HCT116 (cell line): Measurements from ENCODE around the gene SLC39A1. TPM values are rescaled to one million over a fixed set of nuclear protein-coding genes. Genes with fewer than 3 reads are reported as not detected.
A peak's percentile ranks its signal among the peaks of the same experiment; 100 is the strongest.

ENCODE experiments used
- ATAC-seq: fragments of 200-7000 bp; cut with Tn5 transposase; 2 replicates; pipeline ENCODE4 v1.9.1; 2020; ENCODE audit warnings: mild to moderate bottlenecking, moderate library complexity
- BruUV-seq: library from RNA; stranded (reverse); fragments of 400-500 nt; replicated peaks from 2 replicates; lab custom pipeline; 2021; lab: Mats Ljungman, UMichigan
- CTCF ChIA-PET: fragments of 300-600 bp; sonication (Branson Sonifier 250); formaldehyde crosslinking; loops from one replicate; lab custom pipeline; 2021; ENCODE audit warnings: antibody characterized with exemption; lab: Charles Lee
- POLR2A ChIA-PET: fragments of 300-600, 350-600 bp; sonication (Branson Sonifier 250); formaldehyde crosslinking; loops from one replicate; lab custom pipeline; 2021; ENCODE audit warnings: antibody characterized with exemption; lab: Charles Lee
- RAD21 ChIA-PET, 2 experiments: fragments of 300-600 bp; sonication (Branson Sonifier 250); formaldehyde crosslinking; loops; one replicate each; lab custom pipeline; 2023; ENCODE audit warnings: low total read pairs in 2 of 2; ENCODE audit not compliant: uncharacterized antibody in 2 of 2, unreplicated experiment in 2 of 2, low non-redundant PET in 1 of 2; lab: Charles Lee
- DNase-seq: peaks from one replicate; pipeline ENCODE4 v3.0.0-alpha.2; 2010; ENCODE audit warnings: low read depth, low spot score
- H2AFZ ChIP-seq: fragments of 200-600 bp; shearing (Covaris generic), sonication (generic); 2 replicates; pipeline ENCODE4 v1.6.1; 2017; ENCODE audit warnings: low read depth, mixed run types, mixed read lengths, antibody characterized with exemption, low read length; ENCODE audit not compliant: poor library complexity, severe bottlenecking
- H3K27ac ChIP-seq: 2 replicates; pipeline ENCODE4 v1.5.1; 2012; ENCODE audit warnings: low read depth, low read length
- H3K27me3 ChIP-seq: fragments of 200-600 bp; sonication (generic); 2 replicates; pipeline ENCODE4 v1.6.1; 2016; ENCODE audit warnings: mixed run types, low read length, mixed read lengths; ENCODE audit not compliant: insufficient read depth
- H3K36me3 ChIP-seq, 2 experiments: fragments of 200-500 bp in 1 of 2; fragments of 200-600 bp in 1 of 2; sonication (Bioruptor generic) in 1 of 2; sonication (generic) in 1 of 2; 2 replicates each; pipeline versions ENCODE4 v1.5.1 to v1.6.1; 2014 to 2016; ENCODE audit warnings: low read length in 2 of 2, inconsistent platforms in 1 of 2, mixed read lengths in 1 of 2, mixed run types in 1 of 2; ENCODE audit not compliant: insufficient read depth in 2 of 2, control insufficient read depth in 1 of 2
- H3K4me1 ChIP-seq, 2 experiments: fragments of 200-600 bp in 1 of 2; sonication (generic) in 1 of 2; 2 replicates each; pipeline versions ENCODE4 v1.5.1 to v1.6.1; 2012 to 2017; ENCODE audit warnings: low read length in 2 of 2, inconsistent platforms in 1 of 2, mild to moderate bottlenecking in 1 of 2, mixed read lengths in 1 of 2, mixed run types in 1 of 2, moderate library complexity in 1 of 2; ENCODE audit not compliant: insufficient read depth in 2 of 2, control insufficient read depth in 1 of 2
- H3K4me2 ChIP-seq: fragments of 200-600 bp; sonication (generic); 2 replicates; pipeline ENCODE4 v1.6.1; 2017; ENCODE audit warnings: mixed run types, low read length, mixed read lengths
- H3K4me3 ChIP-seq, 2 experiments: fragments of 200-600 bp in 1 of 2; sonication (generic) in 1 of 2; replicated peaks in 1 of 2; 2 replicates each; pipeline ENCODE4 v1.5.1; 2011 to 2016; ENCODE audit warnings: low read length in 2 of 2, control low read depth in 1 of 2, low read depth in 1 of 2, mild to moderate bottlenecking in 1 of 2, mixed read lengths in 1 of 2, mixed run types in 1 of 2
- H3K79me2 ChIP-seq: fragments of 200-600 bp; sonication (generic); 2 replicates; pipeline ENCODE4 v1.6.1; 2017; ENCODE audit warnings: mild to moderate bottlenecking, mixed run types, low read length, moderate library complexity, mixed read lengths; ENCODE audit not compliant: insufficient read depth
- H3K9ac ChIP-seq: fragments of 200-600 bp; sonication (generic); 2 replicates; pipeline ENCODE4 v1.6.1; 2016; ENCODE audit warnings: low read length, mixed read lengths
- H3K9me2 ChIP-seq: fragments of 200-600 bp; sonication (generic), shearing (Covaris generic); 2 replicates; pipeline ENCODE4 v1.6.1; 2017; ENCODE audit warnings: mixed run types, mild to moderate bottlenecking, moderate library complexity; ENCODE audit not compliant: insufficient read depth
- H3K9me3 ChIP-seq, 2 experiments: fragments of 200-500 bp in 1 of 2; fragments of 200-600 bp in 1 of 2; sonication (Bioruptor generic) in 1 of 2; sonication (generic) in 1 of 2; 2 replicates each; pipeline ENCODE4 v1.6.1; 2014 to 2017; ENCODE audit warnings: low read length in 2 of 2, mixed read lengths in 2 of 2, inconsistent platforms in 1 of 2, low read depth in 1 of 2, mild to moderate bottlenecking in 1 of 2, mixed run types in 1 of 2, moderate library complexity in 1 of 2; ENCODE audit not compliant: control insufficient read depth in 1 of 2, insufficient read depth in 1 of 2
- H4K20me1 ChIP-seq: fragments of 200-600 bp; sonication (generic), shearing (Covaris generic); 2 replicates; pipeline ENCODE4 v1.6.1; 2017; ENCODE audit warnings: mixed run types, mild to moderate bottlenecking, moderate library complexity; ENCODE audit not compliant: insufficient read depth
- EGR1 ChIP-seq: IDR thresholded peaks from 2 replicates; pipeline ENCODE4 v1.6.1; 2012; ENCODE audit warnings: low read depth
- FOSL1 ChIP-seq: IDR thresholded peaks from 2 replicates; pipeline ENCODE4 v1.6.1; 2012; ENCODE audit warnings: low read depth
- MAX ChIP-seq: IDR thresholded peaks from 2 replicates; pipeline ENCODE4 v1.6.1; 2012
- POLR2A ChIP-seq: IDR thresholded peaks from 2 replicates; pipeline ENCODE4 v1.7.0; 2011; ENCODE audit warnings: borderline replicate concordance; ENCODE audit not compliant: insufficient read depth, insufficient read length; ENCODE audit errors: extremely low read depth
- POLR2AphosphoS5 ChIP-seq: IDR thresholded peaks from 2 replicates; pipeline ENCODE4 v1.6.1; 2011; ENCODE audit warnings: mild to moderate bottlenecking, low read depth, low read length, moderate library complexity
- RAD21 ChIP-seq: IDR thresholded peaks from 2 replicates; pipeline ENCODE4 v1.6.1; 2012; ENCODE audit warnings: low read depth, mild to moderate bottlenecking
- REST ChIP-seq: IDR thresholded peaks from 2 replicates; pipeline ENCODE4 v1.6.1; 2012; ENCODE audit warnings: low read depth
- YY1 ChIP-seq: IDR thresholded peaks from 2 replicates; pipeline ENCODE4 v1.6.1; 2011; ENCODE audit warnings: low read length, low read depth, moderate library complexity, mild to moderate bottlenecking; ENCODE audit not compliant: insufficient replicate concordance; ENCODE audit errors: extremely low read depth
- ZBTB33 ChIP-seq: IDR thresholded peaks from 2 replicates; pipeline ENCODE4 v1.6.1; 2011; ENCODE audit warnings: mild to moderate bottlenecking, low read length, moderate library complexity; ENCODE audit not compliant: insufficient replicate concordance; ENCODE audit errors: extremely low read depth
- ZNF274 ChIP-seq: fragments of 200-500 bp; sonication (Bioruptor generic); IDR thresholded peaks from 2 replicates; pipeline ENCODE4 v1.6.1; 2014; ENCODE audit warnings: mild to moderate bottlenecking, low read depth, low read length, inconsistent platforms
- intact Hi-C: fragments of 100-400 bp; cut with micrococcal nuclease; formaldehyde crosslinking; loops from 2 replicates; pipeline ENCODE4 v1.10.0; 2022
- total RNA-seq: library from RNA; stranded (reverse); gene quantifications from one replicate; pipeline ENCODE4 v1.2.1, GENCODE V29; 2021; ENCODE audit not compliant: unreplicated experiment

The SLC39A1 gene
- total RNA-seq, 1 experiment from 2014 or later = 51.5 TPM

GRCh38 chr1:153985941-153986761 is 22.8 kb upstream of the SLC39A1 start, which contains the start of gene RAB13 (continued):
- TF ChIP-seq REST (no peak), POLR2AphosphoS5 (peak; percentile 69), MAX (no peak), EGR1 (0 out of 2 replicates have a peak, but pooled peaks have one; percentile 32), POLR2A (no peak)

GRCh38 chr1:153985341-153985912 is 22.1 kb upstream of the SLC39A1 start:
- H3K4me1 ChIP-seq = peaks cover 12 to 34% of the 10 kb centered on the region in 2 experiments
- POLR2A ChIA-PET = no interaction called here
- H3K9me2 ChIP-seq = no peaks in the 10 kb centered on the region
- TSS peak; percentile 25 for BruUV-seq
- DNase-seq (no peak), ATAC-seq (no peak)
- CTCF ChIA-PET = interaction anchor here (0.7 to 0.9 kb wide), 2 partner anchors 18 to 164 kb away, joined by 3 to 4 read pairs; partner anchors contain the start of gene CREB3L4
- H3K27me3 ChIP-seq = no peaks in the 10 kb centered on the region
- TF ChIP-seq FOSL1 (no peak), POLR2AphosphoS5 (no peak), ZNF274 (no peak), ZBTB33 (no peak), RAD21 (no peak), YY1 (no peak)
- intact Hi-C loops = loop anchor here (5.0 kb wide), 3 partner anchors 203 to 478 kb away; no protein-coding TSS in a partner anchor
- peak overlapping the region; percentile 67 to 81 for H3K4me3 ChIP-seq
- H3K9ac ChIP-seq = peak overlapping the region; percentile 79
- peak overlapping the region; percentile 80 for H3K4me2 ChIP-seq
- peak overlapping the region; percentile 43 for H3K27ac ChIP-seq
- no peaks in the 10 kb centered on the region for H4K20me1 ChIP-seq
- no peak overlapping the region for H2AFZ ChIP-seq
- peaks cover 4% of the 10 kb centered on the region; the same call in 1 of the 2 replicates for H3K79me2 ChIP-seq
- H3K36me3 ChIP-seq = peaks cover 3 to 4% of the 10 kb centered on the region in 2 experiments; a peak in 1 of 4 replicates
- no peaks in the 10 kb centered on the region for H3K9me3 ChIP-seq
- RAD21 ChIA-PET = no interaction called here
